GM10847 (cell line): ENCODE data around the gene APLP1.

Experiments used
- POLR2A ChIP-seq: IDR thresholded peaks from 2 replicates; pipeline ENCODE4 v1.6.1; 2011; ENCODE audit not compliant: insufficient read length; ENCODE audit errors: extremely low read depth

APLP1 gene

DNA sequence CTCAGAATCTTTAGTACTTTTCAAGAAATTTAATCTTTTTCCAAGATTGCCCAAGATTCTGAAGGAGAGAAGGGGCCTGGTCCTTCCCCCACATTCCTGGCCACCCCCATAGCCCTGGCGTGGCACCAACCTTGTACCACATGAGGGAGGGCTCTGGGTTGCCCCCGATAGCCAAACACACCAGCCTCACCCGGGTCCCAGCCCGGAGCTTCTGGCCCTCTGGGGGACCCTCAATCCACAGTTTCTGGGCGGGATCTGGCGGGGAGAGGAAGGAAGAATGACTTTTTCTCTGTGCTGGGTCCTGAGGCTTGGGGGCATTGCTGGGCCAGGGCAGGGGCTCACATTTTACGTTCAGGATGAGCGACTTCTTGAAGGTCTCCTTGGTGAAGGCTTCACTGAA, 20.5 kb upstream of the APLP1 start:
- TF ChIP-seq POLR2A, result no peak

DNA sequence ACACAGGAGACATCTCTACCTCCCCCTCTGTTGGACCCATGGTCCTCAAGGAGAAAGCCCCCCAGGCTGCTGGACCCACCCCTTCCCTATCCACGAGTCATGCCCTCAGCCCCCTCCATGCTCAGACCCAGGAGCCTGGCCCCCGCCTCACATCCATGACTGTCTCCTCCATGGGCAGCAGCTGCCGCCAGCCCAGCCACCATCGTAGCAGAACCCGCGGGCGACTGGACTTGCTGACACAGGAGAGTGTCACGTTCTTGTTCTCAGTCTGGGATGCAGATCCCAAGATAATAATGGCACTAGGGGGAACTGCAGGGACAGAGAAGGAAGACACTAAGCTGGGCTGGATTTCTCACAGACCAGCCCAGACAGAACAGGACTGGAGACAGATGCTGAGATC, 19.9 kb upstream of the APLP1 start:
- TF ChIP-seq POLR2A, result no peak

DNA sequence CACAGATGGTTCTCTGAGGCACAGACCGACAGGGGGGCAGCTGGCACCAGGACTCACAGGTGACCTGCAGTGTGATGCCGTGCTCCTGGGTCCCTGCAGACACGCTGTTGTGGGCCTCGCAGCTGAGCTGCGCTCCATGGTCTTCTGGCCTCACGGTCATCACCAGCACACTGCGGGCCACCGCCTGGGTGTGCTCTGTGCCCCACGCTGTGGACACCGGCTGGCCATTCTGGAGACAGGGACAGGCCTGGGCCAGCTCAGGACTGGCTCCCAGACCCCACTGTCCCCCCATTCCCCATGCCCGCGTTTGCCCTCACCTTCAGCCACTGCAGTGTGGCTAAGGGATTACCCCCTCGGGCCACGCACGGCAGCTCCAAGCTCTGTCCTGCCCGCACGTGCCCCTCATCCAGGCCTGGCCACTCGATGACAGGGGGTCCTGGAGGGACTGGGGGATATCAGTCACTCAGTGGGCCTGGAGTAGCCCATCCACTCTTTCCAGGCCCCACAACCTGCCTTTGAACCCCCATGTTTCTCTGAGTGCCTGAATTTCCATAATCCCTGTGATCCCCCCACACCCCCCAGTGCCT, 19.4 kb upstream of the APLP1 start:
- TF ChIP-seq POLR2A, result no peak

- TF ChIP-seq POLR2A, result no peak
Measured at GRCh38 chr19:35851213-35852028, 17.0 kb upstream of the APLP1 start.

GRCh38 chr19:35852029-35852780, 16.2 kb upstream of the APLP1 start, which contains the start of gene NPHS1:
Gene NPHS1 (minus strand): TSS chr19:35852504. CDS start chr19:35851837, 667 bp downstream.
- no peak for TF ChIP-seq POLR2A

- no peak for TF ChIP-seq POLR2A
Measured at GRCh38 chr19:35853038-35853756, 15.2 kb upstream of the APLP1 start.

GRCh38 chr19:35856546-35857149, 11.7 kb upstream of the APLP1 start, which contains the start of gene KIRREL2:
Gene KIRREL2 (plus strand): TSS chr19:35856911. CDS start chr19:35857120, 209 bp downstream.
- no peak for TF ChIP-seq POLR2A

- no peak for TF ChIP-seq POLR2A
Measured at GRCh38 chr19:35858311-35858710, 10.1 kb upstream of the APLP1 start.

DNA sequence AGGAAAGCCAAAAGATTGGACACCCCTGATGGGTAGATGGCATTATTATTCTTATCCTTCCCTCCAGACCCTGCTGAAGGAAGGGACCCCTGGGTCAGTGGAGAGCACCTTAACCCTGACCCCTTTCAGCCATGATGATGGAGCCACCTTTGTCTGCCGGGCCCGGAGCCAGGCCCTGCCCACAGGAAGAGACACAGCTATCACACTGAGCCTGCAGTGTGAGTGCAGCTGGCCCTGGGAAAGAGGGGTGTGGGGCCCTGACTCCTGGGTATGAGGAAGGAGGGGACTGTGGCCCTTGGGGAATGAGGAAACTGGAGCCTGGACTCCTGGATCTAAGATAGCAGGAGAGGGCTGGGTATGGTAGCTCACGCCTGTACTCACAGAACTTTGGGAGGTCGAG, 9.0 kb upstream of the APLP1 start:
- no peak for TF ChIP-seq POLR2A

- no peak for TF ChIP-seq POLR2A
Measured at GRCh38 chr19:35860436-35860817, 7.9 kb upstream of the APLP1 start.

DNA sequence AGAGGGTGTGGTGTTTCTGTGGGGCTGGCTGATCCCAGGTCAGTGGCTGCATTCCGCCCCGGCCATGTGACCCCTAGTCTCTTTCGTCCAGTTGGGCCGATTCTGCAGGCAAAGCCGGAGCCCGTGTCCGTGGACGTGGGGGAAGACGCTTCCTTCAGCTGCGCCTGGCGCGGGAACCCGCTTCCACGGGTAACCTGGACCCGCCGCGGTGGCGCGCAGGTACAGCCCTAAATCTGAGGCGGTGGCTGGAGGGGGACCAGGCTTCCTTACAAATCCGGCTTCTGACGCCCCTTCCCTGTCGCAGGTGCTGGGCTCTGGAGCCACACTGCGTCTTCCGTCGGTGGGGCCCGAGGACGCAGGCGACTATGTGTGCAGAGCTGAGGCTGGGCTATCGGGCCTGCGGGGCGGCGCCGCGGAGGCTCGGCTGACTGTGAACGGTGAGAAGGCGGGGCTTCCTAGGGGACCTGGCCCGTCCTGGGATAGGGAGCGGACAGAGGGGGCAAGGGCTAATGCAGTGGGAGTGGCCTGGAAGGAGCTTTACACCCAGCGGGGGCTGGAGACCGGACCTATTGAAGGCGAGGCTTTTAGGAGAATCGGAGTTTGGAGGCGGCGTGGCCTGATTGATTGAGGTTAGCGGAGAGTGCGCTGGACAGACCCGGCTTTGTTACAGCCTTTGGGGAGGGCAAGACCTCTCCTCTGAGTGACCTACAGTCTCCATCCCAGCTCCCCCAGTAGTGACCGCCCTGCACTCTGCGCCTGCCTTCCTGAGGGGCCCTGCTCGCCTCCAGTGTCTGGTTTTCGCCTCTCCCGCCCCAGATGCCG, 7.3 kb upstream of the APLP1 start:
- TF ChIP-seq POLR2A, result no peak

DNA sequence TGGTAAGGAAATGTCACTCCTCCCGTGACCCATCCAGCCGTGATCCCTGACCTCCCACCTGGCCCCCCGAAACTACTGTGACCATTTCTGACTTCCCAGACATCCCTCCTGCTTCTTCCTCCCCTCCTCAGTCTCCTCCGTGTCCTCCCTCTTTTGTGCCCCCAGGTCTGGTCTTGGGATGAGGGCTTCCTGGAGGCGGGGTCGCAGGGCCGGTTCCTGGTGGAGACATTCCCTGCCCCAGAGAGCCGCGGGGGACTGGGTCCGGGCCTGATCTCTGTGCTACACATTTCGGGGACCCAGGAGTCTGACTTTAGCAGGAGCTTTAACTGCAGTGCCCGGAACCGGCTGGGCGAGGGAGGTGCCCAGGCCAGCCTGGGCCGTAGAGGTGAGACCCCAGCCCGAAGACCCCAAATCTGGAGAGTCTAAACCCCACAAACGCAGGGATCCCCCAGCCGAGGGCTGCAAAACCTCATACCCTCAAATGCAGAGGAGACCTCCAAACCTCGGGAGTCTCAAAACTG, 6.7 kb upstream of the APLP1 start:
- no peak for TF ChIP-seq POLR2A

GRCh38 chr19:35862528-35862927, 5.8 kb upstream of the APLP1 start:
- TF ChIP-seq POLR2A, result no peak

DNA sequence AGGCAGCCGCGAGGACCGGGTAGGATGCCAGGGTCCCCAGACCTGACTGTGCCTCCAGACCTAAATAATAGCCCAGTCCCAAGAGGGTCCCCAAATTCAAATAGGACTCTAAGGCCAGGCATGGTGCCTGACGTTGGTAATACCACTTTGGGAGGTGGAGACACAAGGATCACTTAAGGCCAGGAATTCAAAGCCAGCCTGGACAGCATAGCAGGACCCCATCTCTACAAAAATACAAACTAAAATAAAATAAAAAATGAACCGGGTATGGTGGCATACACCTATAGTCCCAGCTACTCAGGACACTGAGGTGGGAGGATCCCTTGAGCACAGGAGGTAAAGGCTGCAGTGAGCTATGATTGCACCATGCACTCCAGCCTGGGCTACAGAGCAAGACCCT, 5.4 kb upstream of the APLP1 start:
- no peak for TF ChIP-seq POLR2A
